Tongue (tissue), 2 donors: ENCODE results near the gene NTNG1. TPM values are rescaled to one million over a fixed set of nuclear protein-coding genes. Genes with fewer than 3 reads are reported as not detected.
"Not testable (repeated sequence)": the region's sequence is repeated elsewhere in the genome, so short reads cannot be mapped to it uniquely, and the experiment has no call there.

Experiments
- DNase-seq: peaks from one replicate; pipeline ENCODE4 v3.0.0-alpha.2; 2015
- total RNA-seq: library from RNA; depleted of rRNA; stranded (reverse); fragments of >200 nt; gene quantifications from one replicate; pipeline ENCODE4 v1.2.3, GENCODE V29; 2014

Gene NTNG1
- total RNA-seq, 1 donor from 2014 or later = 4.5 TPM

GRCh38 chr1:107200631-107201030 lies 59.8 kb downstream of the NTNG1 start:
- DNase-seq = no peak

GRCh38 chr1:107202007-107202406 lies 61.2 kb downstream of the NTNG1 start:
- no peak for DNase-seq

GRCh38 chr1:107213225-107213624 lies 72.4 kb downstream of the NTNG1 start:
- no peak for DNase-seq

GRCh38 chr1:107220036-107220435 lies 79.2 kb downstream of the NTNG1 start:
- no peak for DNase-seq

- DNase-seq = no peak
Observed at GRCh38 chr1:107225706-107226105, 84.9 kb downstream of the NTNG1 start.

- no peak for DNase-seq
Observed at GRCh38 chr1:107228704-107229371, 88.0 kb downstream of the NTNG1 start.

GRCh38 chr1:107229711-107230110 lies 88.9 kb downstream of the NTNG1 start:
- no peak for DNase-seq

GRCh38 chr1:107230121-107230520 lies 89.3 kb downstream of the NTNG1 start:
- no peak for DNase-seq

GRCh38 chr1:107231291-107231690 lies 90.5 kb downstream of the NTNG1 start:
- no peak for DNase-seq

GRCh38 chr1:107232426-107232825 lies 91.6 kb downstream of the NTNG1 start:
- no peak for DNase-seq

GRCh38 chr1:107236760-107237159 lies 95.9 kb downstream of the NTNG1 start:
- DNase-seq = not testable (repeated sequence)

GRCh38 chr1:107243461-107243860 lies 102.6 kb downstream of the NTNG1 start:
- DNase-seq = no peak

- DNase-seq = no peak
Observed at GRCh38 chr1:107244709-107245500, 104.1 kb downstream of the NTNG1 start.

GRCh38 chr1:107246775-107247345 lies 106.0 kb downstream of the NTNG1 start:
- DNase-seq = no peak

- DNase-seq = no peak
Observed at GRCh38 chr1:107247679-107248078, 106.8 kb downstream of the NTNG1 start.

GRCh38 chr1:107250169-107250568 lies 109.3 kb downstream of the NTNG1 start:
- DNase-seq = no peak

- no peak for DNase-seq
Observed at GRCh38 chr1:107251083-107251482, 110.2 kb downstream of the NTNG1 start.

- no peak for DNase-seq
Observed at GRCh38 chr1:107251839-107252238, 111.0 kb downstream of the NTNG1 start.

- peak; percentile 3 for DNase-seq
Observed at GRCh38 chr1:107252271-107252670, 111.4 kb downstream of the NTNG1 start.

GRCh38 chr1:107254306-107254705 lies 113.5 kb downstream of the NTNG1 start:
- DNase-seq = no peak

- peak; percentile 10 for DNase-seq
Observed at GRCh38 chr1:107255469-107255868, 114.6 kb downstream of the NTNG1 start.

- DNase-seq = no peak
Observed at GRCh38 chr1:107262467-107263286, 121.8 kb downstream of the NTNG1 start.
